Breast epithelium (tissue), 3 donors: ENCODE data around the gene TCEAL6.

Source experiments
- CTCF ChIP-seq, 3 donors: fragments of 450-650 bp; IDR thresholded peaks; one replicate each; pipeline ENCODE4 v1.5.1; 2016 to 2017; ENCODE audit warnings: antibody characterized with exemption in 3 of 3, mild to moderate bottlenecking in 3 of 3, moderate library complexity in 3 of 3
- POLR2A ChIP-seq: fragments of 450-650 bp; IDR thresholded peaks from one replicate; pipeline ENCODE4 v1.6.1; 2016; ENCODE audit warnings: antibody characterized with exemption, mild to moderate bottlenecking, moderate library complexity
- POLR2AphosphoS5 ChIP-seq, 3 donors: sonication (generic); formaldehyde crosslinking; IDR thresholded peaks; one replicate each; pipeline ENCODE4 v1.6.1; 2017; ENCODE audit warnings: antibody characterized with exemption in 3 of 3

GRCh38 chrX:102113367-102113766 lies 28.9 kb downstream of the TCEAL6 start:
- no peak for TF ChIP-seq CTCF (IDR thresholded peaks at IDR 0.05)
- no peak for TF ChIP-seq POLR2A
- TF ChIP-seq POLR2AphosphoS5 (IDR thresholded peaks at IDR 0.05), result no peak
